Thyroid gland (tissue), 4 donors: ENCODE results near the gene WDR74. TPM values are rescaled to one million over a fixed set of nuclear protein-coding genes. Genes with fewer than 3 reads are reported as not detected.
A peak's percentile ranks its signal among the peaks of the same experiment; 100 is the strongest.
"Not testable (repeated sequence)": the region's sequence is repeated elsewhere in the genome, so short reads cannot be mapped to it uniquely, and the experiment has no call there.

Experiments used
- DNase-seq, 2 donors: peaks; one replicate each; pipeline ENCODE4 v3.0.0-alpha.2; 2019
- H3K27ac ChIP-seq, 3 donors: fragments of 200-600 bp; sonication (generic); 1 replicate in 2 of 3; 2 replicates in 1 of 3; pipeline ENCODE4 v1.5.1; 2016 to 2019; ENCODE audit warnings: mild to moderate bottlenecking in 1 of 3, moderate library complexity in 1 of 3
- H3K27me3 ChIP-seq: fragments of 200-600 bp; sonication (generic); one replicate; pipeline ENCODE4 v1.5.1; 2019
- H3K36me3 ChIP-seq, 2 donors: fragments of 200-600 bp; sonication (generic); one replicate each; pipeline ENCODE4 v1.5.1; 2016 to 2019
- H3K4me1 ChIP-seq, 2 donors: fragments of 200-600 bp; sonication (generic); one replicate each; pipeline ENCODE4 v1.5.1; 2017 to 2019
- H3K4me3 ChIP-seq, 3 donors: fragments of 200-600 bp; sonication (generic); replicated peaks in 1 of 3; 1 replicate in 2 of 3; 2 replicates in 1 of 3; pipeline ENCODE4 v1.5.1; 2016; ENCODE audit warnings: mild to moderate bottlenecking in 1 of 3
- H3K9me3 ChIP-seq: fragments of 200-600 bp; sonication (generic); one replicate; pipeline ENCODE4 v1.5.1; 2017
- POLR2A ChIP-seq, 2 donors: fragments of 450-650 bp; IDR thresholded peaks; one replicate each; pipeline ENCODE4 v1.6.1; 2017; ENCODE audit warnings: antibody characterized with exemption in 2 of 2, mild to moderate bottlenecking in 2 of 2, moderate library complexity in 1 of 2
- WGBS, 2 donors: methylation state at CpG; one replicate each; pipeline ENCODE4 v1.1.5; 2017; 5-methylcytosine and 5-hydroxymethylcytosine counted together
- intact Hi-C: fragments of 100-400 bp; cut with DNase I; formaldehyde crosslinking; loops from one replicate; pipeline ENCODE4 v1.15.1; 2023
- total RNA-seq, 4 donors: library from RNA; depleted of rRNA; stranded (reverse); fragments of >200 nt; gene quantifications; one replicate each; pipeline ENCODE4 v1.2.3, GENCODE V29; 2016
- TF ChIP-seq, protein P1 (sequence below), 6 experiments: fragments of 200-600 bp in 3 of 6; fragments of 450-650 bp in 3 of 6; sonication (generic) in 3 of 6; IDR thresholded peaks; one replicate each; pipeline ENCODE4 v1.5.1; 2016 to 2019; ENCODE audit warnings: antibody characterized with exemption in 6 of 6, mild to moderate bottlenecking in 2 of 6, inconsistent platforms in 1 of 6, moderate library complexity in 1 of 6

WDR74 gene
- total RNA-seq, 4 donors from 2014 or later: 25.2 to 76.1 (median 33.6) TPM

DNA sequence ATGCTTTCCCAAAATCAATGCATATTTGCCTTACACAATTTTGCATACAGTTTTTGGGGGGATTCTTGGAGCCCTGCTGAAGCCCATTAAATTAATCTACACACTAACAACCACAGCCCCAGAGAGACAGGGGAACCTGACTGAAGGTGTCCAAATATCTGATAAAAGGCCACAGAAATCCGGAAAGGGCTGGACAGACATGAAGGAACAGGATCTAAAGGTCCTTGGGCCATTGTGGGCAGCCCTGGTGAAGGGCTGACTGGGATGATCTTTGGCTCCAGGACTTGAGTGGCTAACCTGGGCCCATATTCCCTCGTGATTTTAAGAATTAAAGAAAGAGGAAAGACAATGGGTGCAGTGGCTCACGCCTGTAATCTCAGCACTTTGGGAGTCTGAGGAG, 6.8 kb upstream of the WDR74 start:
- no peaks in the 10 kb centered on the region for H3K27me3 ChIP-seq
- no peaks in the 10 kb centered on the region for H3K36me3 ChIP-seq
- no peak overlapping the region for H3K27ac ChIP-seq
- intact Hi-C loops: no loop called here
- 87 to 98% methylated on average over 3 of the region's 3 CpGs for WGBS, 2 donors
- TF ChIP-seq POLR2A (IDR thresholded peaks at IDR 0.05): no peak
- TF ChIP-seq, protein P1, sequence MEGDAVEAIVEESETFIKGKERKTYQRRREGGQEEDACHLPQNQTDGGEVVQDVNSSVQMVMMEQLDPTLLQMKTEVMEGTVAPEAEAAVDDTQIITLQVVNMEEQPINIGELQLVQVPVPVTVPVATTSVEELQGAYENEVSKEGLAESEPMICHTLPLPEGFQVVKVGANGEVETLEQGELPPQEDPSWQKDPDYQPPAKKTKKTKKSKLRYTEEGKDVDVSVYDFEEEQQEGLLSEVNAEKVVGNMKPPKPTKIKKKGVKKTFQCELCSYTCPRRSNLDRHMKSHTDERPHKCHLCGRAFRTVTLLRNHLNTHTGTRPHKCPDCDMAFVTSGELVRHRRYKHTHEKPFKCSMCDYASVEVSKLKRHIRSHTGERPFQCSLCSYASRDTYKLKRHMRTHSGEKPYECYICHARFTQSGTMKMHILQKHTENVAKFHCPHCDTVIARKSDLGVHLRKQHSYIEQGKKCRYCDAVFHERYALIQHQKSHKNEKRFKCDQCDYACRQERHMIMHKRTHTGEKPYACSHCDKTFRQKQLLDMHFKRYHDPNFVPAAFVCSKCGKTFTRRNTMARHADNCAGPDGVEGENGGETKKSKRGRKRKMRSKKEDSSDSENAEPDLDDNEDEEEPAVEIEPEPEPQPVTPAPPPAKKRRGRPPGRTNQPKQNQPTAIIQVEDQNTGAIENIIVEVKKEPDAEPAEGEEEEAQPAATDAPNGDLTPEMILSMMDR (IDR thresholded peaks at IDR 0.05): no peak
- H3K9me3 ChIP-seq: no peaks in the 10 kb centered on the region
- H3K4me3 ChIP-seq: no peak overlapping the region
- no peak for DNase-seq
- H3K4me1 ChIP-seq: peaks cover 0 to 7% of the 10 kb centered on the region in 2 donors

DNA sequence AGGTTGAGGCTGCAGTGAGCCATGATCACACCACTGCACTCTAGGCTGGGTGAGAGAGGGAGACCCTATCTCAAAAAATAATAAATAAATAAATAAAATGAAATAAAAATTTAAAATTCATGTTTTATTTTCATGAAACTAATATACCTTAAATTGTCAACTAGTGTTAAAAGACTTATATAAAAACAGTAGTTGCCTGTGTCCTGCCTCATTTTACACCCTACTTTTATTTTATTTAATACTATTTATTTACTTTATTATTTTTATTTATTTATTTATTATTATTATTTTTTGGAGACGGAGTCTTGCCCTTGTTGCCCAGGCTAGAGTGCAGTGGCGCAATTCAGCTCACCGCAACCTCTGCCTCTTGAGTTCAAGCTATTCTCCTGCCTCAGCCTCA, 4.8 kb upstream of the WDR74 start:
- Histone ChIP-seq H3K27me3 (no peaks in the 10 kb centered on the region), H3K27ac (no peak overlapping the region), H3K9me3 (no peaks in the 10 kb centered on the region), H3K4me3 (no peak overlapping the region), H3K4me1 (peaks cover 6 to 7% of the 10 kb centered on the region in 2 donors), H3K36me3 (no peaks in the 10 kb centered on the region)
- DNase-seq: no peak
- WGBS, 2 donors: 95 to 98% methylated on average over 3 of the region's 3 CpGs
- TF ChIP-seq, protein P1 (IDR thresholded peaks at IDR 0.05): no peak
- TF ChIP-seq POLR2A (IDR thresholded peaks at IDR 0.05): no peak
- intact Hi-C loops: no loop called here

- Histone ChIP-seq H3K4me3 (no peak overlapping the region), H3K36me3 (no peaks in the 10 kb centered on the region), H3K27ac (no peak overlapping the region), H3K4me1 (peaks cover 6 to 9% of the 10 kb centered on the region in 2 donors), H3K9me3 (no peaks in the 10 kb centered on the region), H3K27me3 (no peaks in the 10 kb centered on the region)
- 97 to 98% methylated on average over 3 of the region's 3 CpGs for WGBS, 2 donors
- DNase-seq: no peak
- intact Hi-C loops: no loop called here
- TF ChIP-seq POLR2A (IDR thresholded peaks at IDR 0.05): no peak
- TF ChIP-seq, protein P1 (IDR thresholded peaks at IDR 0.05): no peak
Observed at GRCh38 chr11:62843466-62843865, 4.1 kb upstream of the WDR74 start.

DNA sequence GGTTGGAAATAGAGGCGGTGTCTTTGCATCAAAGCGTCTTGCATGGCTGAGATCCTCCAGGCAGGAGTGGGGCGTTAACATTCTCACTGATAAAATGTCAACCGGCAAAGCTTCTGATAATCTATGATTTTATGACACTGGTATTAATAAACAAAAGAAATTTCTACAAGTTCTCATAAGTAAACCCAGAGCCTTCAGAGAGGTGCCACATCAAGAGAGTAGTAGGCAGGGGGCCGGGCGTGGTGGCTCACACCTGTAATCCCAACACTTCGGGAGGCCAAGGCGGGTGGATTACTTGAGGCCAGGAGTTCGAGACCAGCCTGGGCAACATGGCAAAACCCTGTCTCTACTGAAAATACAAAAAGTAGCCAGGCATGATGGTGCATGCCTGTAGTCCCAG, 3.5 kb upstream of the WDR74 start:
- peaks cover 6 to 12% of the 10 kb centered on the region in 2 donors for H3K4me1 ChIP-seq
- H3K36me3 ChIP-seq, H3K9me3 ChIP-seq, H3K27me3 ChIP-seq, H3K4me3 ChIP-seq, DNase-seq, intact Hi-C loops: not testable (repeated sequence)
- peak overlapping the region in 2 of 3 donors; percentile 99 to 100 for H3K27ac ChIP-seq
- WGBS, 2 donors: 88 to 93% methylated on average over 9 of the region's 9 CpGs

DNA sequence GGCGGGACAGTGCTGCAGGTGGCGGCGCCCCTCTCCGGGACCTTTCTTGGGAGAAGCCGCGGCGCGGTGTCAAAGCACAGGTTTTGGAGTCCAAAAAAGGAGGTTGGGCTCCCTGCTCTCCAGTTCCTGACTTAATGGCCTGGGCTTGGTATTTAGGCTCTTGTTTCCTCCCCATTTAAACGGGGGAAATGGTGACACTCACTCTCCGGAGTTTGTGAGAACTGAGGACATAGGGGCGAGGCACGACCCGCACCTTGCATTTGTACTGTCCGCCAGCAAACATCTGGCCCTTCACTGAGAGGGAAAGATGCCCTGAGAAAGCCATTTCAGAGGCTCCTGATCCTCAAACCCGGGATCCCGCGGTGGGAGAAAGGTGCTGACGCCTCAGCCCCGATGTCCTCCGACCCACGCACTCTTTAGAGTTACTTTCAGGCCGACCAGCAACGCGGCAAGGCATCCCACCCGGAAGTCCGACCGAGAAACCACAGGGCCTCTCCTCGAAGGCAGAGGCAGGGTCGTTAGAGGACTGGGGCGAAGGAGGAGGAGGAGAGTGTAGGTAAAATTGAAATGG, 2.9 kb upstream of the WDR74 start:
- DNase-seq: peak in 1 of 2 donors; percentile 13
- 19 to 21% methylated on average over 28 to 30 of the region's 30 CpGs for WGBS, 2 donors
- Histone ChIP-seq H3K9me3 (no peaks in the 10 kb centered on the region), H3K4me1 (peaks cover 6 to 12% of the 10 kb centered on the region in 2 donors), H3K36me3 (no peaks in the 10 kb centered on the region), H3K27me3 (no peaks in the 10 kb centered on the region), H3K27ac (peak overlapping the region; percentile 99 to 100 (median 100)), H3K4me3 (peak overlapping the region in 2 of 3 donors; percentile 26 to 47)
- TF ChIP-seq, protein P1 (IDR thresholded peaks at IDR 0.05): no peak
- TF ChIP-seq POLR2A (IDR thresholded peaks at IDR 0.05): no peak
- intact Hi-C loops: no loop called here
